Smooth muscle cell (in vitro differentiated cells): ENCODE measurements around the gene ANKRD33B. TPM values are rescaled to one million over a fixed set of nuclear protein-coding genes. Genes with fewer than 3 reads are reported as not detected.

ENCODE experiments used
- DNase-seq: peaks from one replicate; lab custom pipeline; 2025; ENCODE audit not compliant: unreplicated experiment; lab: John Stamatoyannopoulos, UW
- H2AFZ ChIP-seq: fragments of 200-600 bp; sonication (generic); 2 replicates; pipeline ENCODE4 v1.6.0; 2016; ENCODE audit warnings: antibody characterized with exemption, low read depth, mild to moderate bottlenecking
- H3F3A ChIP-seq: fragments of 200-600 bp; sonication (generic); 2 replicates; pipeline ENCODE4 v1.6.0; 2017; ENCODE audit warnings: antibody characterized with exemption, low read depth
- H3K27ac ChIP-seq: fragments of 200-600 bp; sonication (generic); 2 replicates; pipeline ENCODE4 v1.5.1; 2016; ENCODE audit warnings: low read depth, mild to moderate bottlenecking
- H3K27me3 ChIP-seq: fragments of 200-600 bp; sonication (generic); 2 replicates; pipeline ENCODE4 v1.6.1; 2016; ENCODE audit warnings: low read depth, mild to moderate bottlenecking
- H3K36me3 ChIP-seq: fragments of 200-600 bp; sonication (generic); 2 replicates; pipeline ENCODE4 v1.5.1; 2016; ENCODE audit warnings: low read depth
- H3K4me1 ChIP-seq: fragments of 200-600 bp; sonication (generic); 2 replicates; pipeline ENCODE4 v1.5.1; 2016; ENCODE audit warnings: low read depth
- H3K4me2 ChIP-seq: fragments of 200-600 bp; sonication (generic); 2 replicates; pipeline ENCODE4 v1.6.0; 2016; ENCODE audit warnings: mild to moderate bottlenecking
- H3K4me3 ChIP-seq: fragments of 200-600 bp; sonication (generic); 2 replicates; pipeline ENCODE4 v1.5.1; 2016; ENCODE audit warnings: mild to moderate bottlenecking
- H3K79me2 ChIP-seq: fragments of 200-600 bp; sonication (generic); 2 replicates; pipeline ENCODE4 v1.6.0; 2016; ENCODE audit warnings: low read depth, mild to moderate bottlenecking
- H3K9ac ChIP-seq: fragments of 200-600 bp; sonication (generic); 2 replicates; pipeline ENCODE4 v1.6.0; 2016; ENCODE audit warnings: low read depth
- H3K9me3 ChIP-seq: fragments of 200-600 bp; sonication (generic); replicated peaks from 2 replicates; pipeline ENCODE4 v1.5.1; 2016; ENCODE audit warnings: low read depth
- H4K20me1 ChIP-seq: fragments of 200-600 bp; sonication (generic); 2 replicates; pipeline ENCODE4 v1.6.0; 2016; ENCODE audit warnings: low read depth
- CTCF ChIP-seq: fragments of 200-600 bp; sonication (generic); IDR thresholded peaks from 2 replicates; pipeline ENCODE4 v1.5.1; 2017; ENCODE audit warnings: borderline replicate concordance, mild to moderate bottlenecking, antibody characterized with exemption; ENCODE audit not compliant: insufficient read depth, poor library complexity, severe bottlenecking
- WGBS: methylation state at CpG from one replicate; pipeline ENCODE4 v1.1.7; 2016; ENCODE audit warnings: low lambda C conversion rate; 5-methylcytosine and 5-hydroxymethylcytosine counted together
- polyA plus RNA-seq: library from polyadenylated mRNA; unstranded; fragments of >200 nt; fragmentation: Nextera tagmentation; extraction: Ambion mirVana; gene quantifications from 2 replicates; pipeline ENCODE4 v1.2.1, GENCODE V29; 2016
- total RNA-seq: library from RNA; depleted of rRNA; stranded (reverse); fragments of >200 nt; gene quantifications from 2 replicates; pipeline ENCODE4 v1.2.3, GENCODE V29; 2014

Gene ANKRD33B
- total and polyA plus RNA-seq, 2 experiments from 2014 or later = 1.2 to 2.2 TPM

GRCh38 chr5:10695759-10696543, 132.1 kb downstream of the ANKRD33B start:
- no peaks in the 10 kb centered on the region for H3K27me3 ChIP-seq
- H3K4me1 ChIP-seq = peaks cover 6% of the 10 kb centered on the region
- H3F3A ChIP-seq = peaks cover 8% of the 10 kb centered on the region
- H2AFZ ChIP-seq = no peak overlapping the region
- peak overlapping the region; percentile 45 for H3K27ac ChIP-seq
- H3K36me3 ChIP-seq = no peaks in the 10 kb centered on the region
- DNase-seq = no peak
- 61% methylated on average over 7 of the region's 7 CpGs for WGBS
- H3K9ac ChIP-seq = no peak overlapping the region
- peaks cover 37% of the 10 kb centered on the region for H3K79me2 ChIP-seq
- H3K9me3 ChIP-seq = no peaks in the 10 kb centered on the region
- H3K4me3 ChIP-seq = no peak overlapping the region
- no peak overlapping the region for H3K4me2 ChIP-seq
- H4K20me1 ChIP-seq = peaks cover 98% of the 10 kb centered on the region
- TF ChIP-seq CTCF = no peak

- no peaks in the 10 kb centered on the region for H3K9me3 ChIP-seq
- peaks cover 23% of the 10 kb centered on the region for H3F3A ChIP-seq
- H3K27me3 ChIP-seq = no peaks in the 10 kb centered on the region
- DNase-seq = no peak
- no peak overlapping the region for H3K4me3 ChIP-seq
- H3K4me1 ChIP-seq = no peaks in the 10 kb centered on the region
- H3K4me2 ChIP-seq = no peak overlapping the region
- H4K20me1 ChIP-seq = peaks cover 99% of the 10 kb centered on the region
- no peaks in the 10 kb centered on the region for H3K36me3 ChIP-seq
- H3K9ac ChIP-seq = no peak overlapping the region
- peaks cover 36% of the 10 kb centered on the region for H3K79me2 ChIP-seq
- no peak overlapping the region for H2AFZ ChIP-seq
- 68% methylated on average over 5 of the region's 5 CpGs for whole genome bisulfite sequencing
- H3K27ac ChIP-seq = peak overlapping the region; percentile 24
- TF ChIP-seq CTCF = no peak
Measured at GRCh38 chr5:10699281-10699874, 135.5 kb downstream of the ANKRD33B start.

GRCh38 chr5:10699987-10700386, 136.1 kb downstream of the ANKRD33B start:
- Histone ChIP-seq H3K27me3 (no peaks in the 10 kb centered on the region), H3K4me3 (no peak overlapping the region), H3K79me2 (peaks cover 36% of the 10 kb centered on the region), H2AFZ (no peak overlapping the region), H3K36me3 (no peaks in the 10 kb centered on the region), H3K9me3 (no peaks in the 10 kb centered on the region), H3K4me1 (no peaks in the 10 kb centered on the region), H3K27ac (peak overlapping the region; percentile 24), H4K20me1 (peaks cover 99% of the 10 kb centered on the region), H3K4me2 (no peak overlapping the region), H3K9ac (no peak overlapping the region), H3F3A (peaks cover 19% of the 10 kb centered on the region)
- WGBS = 88% methylated on average over 8 of the region's 8 CpGs
- DNase-seq = no peak
- no peak for TF ChIP-seq CTCF
